ENCODE results near the gene CDYL2. TPM values are rescaled to one million over a fixed set of nuclear protein-coding genes. Genes with fewer than 3 reads are reported as not detected.

Gene CDYL2
- total RNA-seq, 4 donors from 2014 or later, result 2.2 to 5.7 (median 3.2) TPM

- H3K4me3 ChIP-seq, result no peak overlapping the region
- no peaks in the 10 kb centered on the region for H3K36me3 ChIP-seq
- no peak for TF ChIP-seq POLR2A (IDR thresholded peaks at IDR 0.05)
- TF ChIP-seq EP300 (IDR thresholded peaks at IDR 0.05), result no peak
- TF ChIP-seq CTCF (IDR thresholded peaks at IDR 0.05), result no peak
- H3K27me3 ChIP-seq, result no peaks in the 10 kb centered on the region
- no peak for DNase-seq (ENCODE audit: low spot score in 2 of 2)
- no peaks in the 10 kb centered on the region for H3K4me1 ChIP-seq
- peaks cover 0 to 25% (median 2%) of the 10 kb centered on the region in 4 donors for H3K9me3 ChIP-seq
- no peak overlapping the region for H3K27ac ChIP-seq
- WGBS, 2 donors, result 62 to 63% methylated on average over 10 of the region's 10 CpGs
Measured at GRCh38 chr16:80718480-80719220, 85.7 kb downstream of the CDYL2 start.

- Histone ChIP-seq H3K9me3 (peaks cover 0 to 23% (median 1%) of the 10 kb centered on the region in 4 donors), H3K27me3 (no peaks in the 10 kb centered on the region), H3K4me1 (no peaks in the 10 kb centered on the region), H3K36me3 (no peaks in the 10 kb centered on the region), H3K27ac (no peak overlapping the region), H3K4me3 (no peak overlapping the region)
- no peak for DNase-seq (ENCODE audit: low spot score in 2 of 2)
- TF ChIP-seq EP300 (IDR thresholded peaks at IDR 0.05) (no peak), POLR2A (IDR thresholded peaks at IDR 0.05) (no peak), CTCF (IDR thresholded peaks at IDR 0.05) (no peak)
- WGBS, 2 donors, result 77 to 82% methylated on average over 3 of the region's 3 CpGs
Measured at GRCh38 chr16:80717611-80718010, 86.8 kb downstream of the CDYL2 start.

- Histone ChIP-seq H3K4me3 (no peak overlapping the region), H3K27ac (no peak overlapping the region), H3K9me3 (peaks cover 0 to 21% (median 0%) of the 10 kb centered on the region in 4 donors), H3K27me3 (no peaks in the 10 kb centered on the region), H3K36me3 (no peaks in the 10 kb centered on the region), H3K4me1 (no peaks in the 10 kb centered on the region)
- WGBS, 2 donors, result 91% methylated on average over 2 of the region's 2 CpGs
- no peak for TF ChIP-seq EP300 (IDR thresholded peaks at IDR 0.05)
- no peak for TF ChIP-seq POLR2A (IDR thresholded peaks at IDR 0.05)
- no peak for TF ChIP-seq CTCF (IDR thresholded peaks at IDR 0.05)
- no peak for DNase-seq (ENCODE audit: low spot score in 2 of 2)
Measured at GRCh38 chr16:80716564-80717139, 87.7 kb downstream of the CDYL2 start.

- H3K36me3 ChIP-seq, result no peaks in the 10 kb centered on the region
- no peak for TF ChIP-seq POLR2A (IDR thresholded peaks at IDR 0.05)
- H3K27me3 ChIP-seq, result no peaks in the 10 kb centered on the region
- peaks cover 0 to 19% (median 0%) of the 10 kb centered on the region in 4 donors for H3K9me3 ChIP-seq
- H3K4me3 ChIP-seq, result no peak overlapping the region
- 71 to 79% methylated on average over 4 of the region's 4 CpGs for WGBS, 2 donors
- DNase-seq (ENCODE audit: low spot score in 2 of 2), result no peak
- no peaks in the 10 kb centered on the region for H3K4me1 ChIP-seq
- H3K27ac ChIP-seq, result no peak overlapping the region
Measured at GRCh38 chr16:80711406-80711805, 93.0 kb downstream of the CDYL2 start.

GRCh38 chr16:80710918-80711317 is 93.5 kb downstream of the CDYL2 start:
- H3K27me3 ChIP-seq, result no peaks in the 10 kb centered on the region
- no peak for TF ChIP-seq POLR2A (IDR thresholded peaks at IDR 0.05)
- 71 to 79% methylated on average over 8 of the region's 8 CpGs for WGBS, 2 donors
- no peak overlapping the region for H3K4me3 ChIP-seq
- DNase-seq (ENCODE audit: low spot score in 2 of 2), result no peak
- no peak overlapping the region for H3K27ac ChIP-seq
- no peaks in the 10 kb centered on the region for H3K36me3 ChIP-seq
- no peaks in the 10 kb centered on the region for H3K4me1 ChIP-seq
- H3K9me3 ChIP-seq, result peaks cover 0 to 19% (median 0%) of the 10 kb centered on the region in 4 donors

- H3K4me3 ChIP-seq, result no peak overlapping the region
- no peaks in the 10 kb centered on the region for H3K27me3 ChIP-seq
- peaks cover 0 to 21% (median 0%) of the 10 kb centered on the region in 4 donors for H3K9me3 ChIP-seq
- no peaks in the 10 kb centered on the region for H3K4me1 ChIP-seq
- no peak for DNase-seq (ENCODE audit: low spot score in 2 of 2)
- H3K27ac ChIP-seq, result no peak overlapping the region
- TF ChIP-seq POLR2A (IDR thresholded peaks at IDR 0.05) (no peak), EP300 (IDR thresholded peaks at IDR 0.05) (no peak), CTCF (IDR thresholded peaks at IDR 0.05) (no peak)
- 94 to 95% methylated on average over 9 of the region's 9 CpGs for WGBS, 2 donors
- H3K36me3 ChIP-seq, result no peaks in the 10 kb centered on the region
Measured at GRCh38 chr16:80708823-80709222, 95.6 kb downstream of the CDYL2 start.
